Measurements from ENCODE around the gene GLI3.

The GLI3 gene

GRCh38 chr7:42024537-42024936, 212.5 kb downstream of the GLI3 start:
- DNase-seq, result no peak

GRCh38 chr7:42023262-42023661, 213.7 kb downstream of the GLI3 start:
- DNase-seq, result no peak

DNA sequence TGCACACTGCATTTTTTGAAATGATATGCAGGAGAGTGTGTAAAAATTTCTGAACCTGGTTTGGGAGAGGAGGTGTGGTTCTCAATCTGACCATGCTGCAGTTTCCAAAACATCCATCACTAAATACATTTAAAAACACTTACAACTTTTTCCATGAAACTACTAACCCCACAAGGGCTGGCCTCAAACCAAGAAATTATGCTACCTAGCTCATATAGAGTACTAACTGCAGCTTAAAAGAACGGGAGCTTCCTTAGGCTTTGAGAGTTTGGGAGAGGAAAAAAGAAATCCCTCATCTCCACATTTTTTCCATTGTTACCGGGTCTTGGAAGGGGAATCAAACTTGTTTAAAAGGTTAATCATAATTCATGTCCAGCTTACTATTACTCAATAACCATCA, 214.2 kb downstream of the GLI3 start:
- no peak for DNase-seq

DNA sequence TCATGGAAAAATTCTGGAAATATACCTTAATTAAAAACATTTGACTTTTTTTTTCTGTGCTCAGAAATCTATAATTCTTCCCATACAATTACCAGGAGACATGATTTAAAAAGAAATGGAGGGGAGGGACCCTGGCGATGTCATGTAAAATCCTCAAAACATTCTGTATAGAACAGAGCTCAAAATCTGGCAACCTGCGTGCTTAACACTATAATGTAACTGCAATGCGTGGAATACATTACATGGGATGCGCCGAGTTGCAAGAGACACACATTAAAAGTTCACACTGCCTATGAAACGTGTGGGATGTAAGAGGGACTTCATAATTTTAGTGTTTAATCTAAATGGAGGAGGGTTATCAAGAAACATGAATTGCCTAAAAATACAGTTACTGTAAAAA, 215.0 kb downstream of the GLI3 start:
- no peak for DNase-seq

DNA sequence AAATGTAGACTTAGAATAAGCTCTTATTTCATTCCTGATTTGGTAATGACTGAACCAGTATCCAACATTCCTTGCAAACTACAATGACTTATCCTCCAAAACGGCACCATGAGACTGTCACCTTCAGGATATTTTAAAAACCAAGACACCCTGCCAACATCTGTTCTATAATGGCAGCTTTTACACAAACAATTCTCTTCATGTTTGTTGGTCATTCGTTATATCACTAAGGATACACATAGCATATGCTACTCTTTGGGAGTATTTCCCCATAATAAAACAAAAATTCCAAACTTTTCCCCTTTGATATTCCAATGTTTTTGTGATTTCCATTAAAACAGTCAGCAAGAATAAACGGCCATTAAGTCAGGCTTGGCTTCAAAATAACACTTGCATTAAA, 215.4 kb downstream of the GLI3 start:
- DNase-seq, result no peak

DNA sequence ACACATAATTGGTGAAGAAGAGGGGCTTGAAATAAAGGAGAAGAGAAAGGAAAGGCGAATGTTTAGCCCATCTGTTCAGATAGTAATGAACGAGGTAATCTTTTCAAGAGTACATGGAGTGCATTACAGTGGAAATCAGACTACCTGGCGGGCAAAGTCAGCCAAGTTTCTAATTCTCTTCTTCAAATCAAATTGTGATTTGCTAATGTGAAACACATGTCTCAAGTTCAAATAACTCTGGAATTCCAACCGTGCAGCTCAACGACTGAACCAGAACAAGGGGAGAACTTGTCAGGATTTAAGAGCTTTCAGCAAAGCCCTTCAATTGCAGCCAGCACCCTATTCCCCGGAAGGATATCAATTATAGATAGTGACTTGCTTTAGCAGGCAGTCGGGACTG, 216.9 kb downstream of the GLI3 start:
- no peak for DNase-seq

DNA sequence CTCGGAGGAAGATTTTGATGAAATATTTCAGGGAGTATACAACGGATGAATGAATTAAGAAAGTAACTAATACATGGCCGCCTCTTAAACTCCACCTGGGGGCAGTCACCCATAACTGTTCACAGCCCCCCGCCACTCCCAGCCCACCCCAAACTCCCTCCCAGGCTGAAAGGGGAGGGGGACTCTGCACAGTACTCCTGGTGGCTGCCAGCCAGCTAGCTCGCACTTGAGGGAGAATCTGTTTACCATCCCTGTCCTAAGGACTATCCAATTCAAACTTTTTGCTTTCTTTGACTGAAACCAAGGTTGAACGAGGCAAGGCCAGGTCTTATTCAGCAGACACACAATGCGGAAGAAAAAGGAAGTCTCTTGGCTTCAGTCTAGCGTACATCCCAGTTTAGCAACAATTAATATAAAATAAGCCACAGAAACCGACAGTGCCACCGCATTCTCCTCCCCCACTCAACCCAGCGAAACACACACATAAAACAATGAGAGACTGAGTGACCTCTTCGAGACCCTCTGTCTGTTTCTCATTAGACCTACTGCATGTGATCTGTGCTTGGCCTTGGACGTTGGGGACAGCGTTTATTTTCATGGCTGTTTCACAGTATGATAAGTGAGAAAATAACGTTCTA, 219.5 kb downstream of the GLI3 start:
- DNase-seq, result no peak

DNA sequence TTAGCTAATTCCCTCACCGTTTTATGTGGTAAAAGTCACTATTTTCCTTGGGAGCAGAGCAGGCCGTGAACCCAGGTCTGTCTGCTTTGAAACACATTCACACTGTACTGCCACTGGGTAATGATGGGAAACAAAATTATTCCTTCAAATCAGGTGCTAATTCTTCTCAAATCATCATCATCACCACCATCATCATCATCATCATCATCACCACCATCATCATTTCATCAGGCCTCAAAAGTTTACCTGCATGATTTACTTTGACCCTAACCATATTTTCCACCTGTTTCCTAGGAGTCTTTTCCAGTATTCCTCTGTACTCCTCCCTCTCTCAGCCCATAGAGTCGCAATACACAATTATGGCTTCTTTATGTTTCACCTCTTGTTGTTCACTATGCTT, 220.5 kb downstream of the GLI3 start:
- DNase-seq, result no peak

GRCh38 chr7:42014625-42015618, 222.1 kb downstream of the GLI3 start:
- peak; percentile 21 to 75 for DNase-seq

- no peak for DNase-seq
Measured at GRCh38 chr7:42012786-42013360, 224.1 kb downstream of the GLI3 start.

- DNase-seq, result no peak
Measured at GRCh38 chr7:42012313-42012712, 224.7 kb downstream of the GLI3 start.

DNA sequence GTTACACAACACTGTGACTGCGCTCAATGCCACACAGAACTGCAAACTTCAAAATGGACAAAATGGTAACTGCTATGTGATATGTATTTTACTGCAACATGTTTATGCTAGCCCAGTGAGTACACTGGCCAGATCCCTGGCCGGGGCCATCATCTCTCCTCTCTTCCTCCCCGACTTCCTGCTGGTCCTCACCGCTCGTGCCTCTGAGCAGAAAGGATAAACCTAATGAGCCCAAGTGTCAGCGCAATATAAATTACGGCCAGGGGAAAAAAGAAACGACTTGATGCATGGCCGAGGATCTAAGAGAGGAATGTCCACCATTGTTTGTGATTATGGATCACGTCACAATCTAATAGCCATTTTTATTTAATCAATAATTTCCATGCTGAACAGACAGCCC, 225.2 kb downstream of the GLI3 start:
- no peak for DNase-seq

- no peak for DNase-seq
Measured at GRCh38 chr7:42010751-42011150, 226.3 kb downstream of the GLI3 start.

GRCh38 chr7:42006801-42007513, 230.1 kb downstream of the GLI3 start:
- no peak for DNase-seq

DNA sequence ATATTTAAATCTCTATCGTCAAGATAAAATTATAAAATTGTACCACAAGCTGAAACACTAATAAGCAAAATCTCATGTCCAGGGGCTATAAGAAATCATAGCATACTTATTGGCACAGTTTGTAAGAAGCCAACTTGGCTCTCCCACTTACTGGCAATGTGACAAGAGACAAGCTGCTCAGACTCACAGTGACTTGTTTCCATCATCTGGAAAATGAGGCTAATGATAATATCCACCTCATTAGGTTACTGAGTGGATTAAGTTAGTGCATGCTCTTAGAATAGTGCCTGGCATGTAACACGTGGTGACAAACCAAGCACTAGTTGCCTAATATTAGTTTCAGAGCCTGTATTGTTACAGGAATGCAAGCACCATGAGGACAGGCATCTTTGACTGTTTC, 234.4 kb downstream of the GLI3 start:
- no peak for DNase-seq

DNA sequence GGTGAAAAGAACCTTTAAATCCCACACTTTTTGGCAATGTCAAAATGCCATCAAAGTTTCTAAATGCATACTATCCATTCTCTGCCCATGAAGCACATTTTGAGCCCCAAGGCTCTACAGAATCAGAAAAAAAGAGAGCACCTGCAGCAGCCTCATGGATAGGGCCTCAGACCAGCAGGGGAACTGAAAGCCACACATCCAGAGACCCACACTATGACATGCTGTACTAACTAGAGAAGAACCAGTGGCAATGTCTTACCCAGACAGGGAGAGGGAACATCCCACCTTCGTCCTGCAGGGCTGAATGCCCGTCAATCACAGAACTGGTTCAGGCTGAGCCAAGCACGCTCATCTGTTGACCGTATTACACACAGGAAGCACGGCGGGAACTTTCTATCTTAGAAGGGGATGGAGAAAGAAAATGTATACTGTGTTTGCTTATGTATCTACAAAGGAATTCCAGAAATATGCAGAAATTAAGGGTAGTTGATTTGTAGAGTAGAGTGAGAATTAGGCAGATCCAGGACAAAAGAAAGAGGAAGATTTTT, 237.2 kb downstream of the GLI3 start:
- no peak for DNase-seq

GRCh38 chr7:41998041-41998440, 239.0 kb downstream of the GLI3 start:
- DNase-seq, result no peak

GRCh38 chr7:41997151-41997550, 239.9 kb downstream of the GLI3 start:
- no peak for DNase-seq

- no peak for DNase-seq
Measured at GRCh38 chr7:41996381-41997035, 240.5 kb downstream of the GLI3 start.

DNA sequence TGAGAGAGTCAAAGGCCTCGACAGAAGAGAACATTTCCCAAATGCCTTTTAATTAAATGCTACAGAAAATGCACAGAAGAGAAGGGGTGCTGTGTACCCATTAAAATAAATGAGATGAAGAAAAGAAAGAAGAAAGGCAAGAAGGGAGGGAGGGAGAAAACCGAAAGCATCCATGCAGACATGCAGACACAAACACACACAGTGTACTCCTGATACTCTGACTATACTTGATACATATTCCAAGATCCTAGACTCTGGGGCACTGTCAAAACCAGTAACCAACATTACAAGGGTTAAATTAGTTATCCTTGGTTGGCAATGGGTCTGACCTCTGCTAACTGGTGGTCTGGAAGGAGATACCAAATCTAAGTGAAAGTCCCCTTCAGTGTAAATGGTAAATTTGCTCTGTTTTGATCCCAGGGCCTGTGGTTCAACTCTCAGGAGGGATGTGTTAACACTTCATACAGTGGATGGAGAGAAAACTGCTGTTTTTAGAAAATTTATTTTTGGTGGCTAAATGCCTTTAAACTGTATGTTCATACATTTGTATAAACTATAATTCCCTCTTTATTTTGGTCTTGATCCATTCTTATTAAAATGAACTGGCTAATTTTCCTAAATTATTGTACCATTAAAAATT, 241.3 kb downstream of the GLI3 start:
- no peak for DNase-seq

GRCh38 chr7:41994746-41995110, 242.3 kb downstream of the GLI3 start:
- DNase-seq, result no peak

Data from inflammatory macrophage treated with lipopolysaccharide for 1 hour (primary cell).